Fibroblast of lung (primary cell): Measurements from ENCODE around the gene GPRIN2. TPM values are rescaled to one million over a fixed set of nuclear protein-coding genes. Genes with fewer than 3 reads are reported as not detected.

Source experiments
- DNase-seq, 2 donors: peaks; one replicate each; pipeline versions ENCODE4 v3.0.0 to v3.0.0-alpha.2; 2010; ENCODE audit warnings: low read depth in 2 of 2
- H2AFZ ChIP-seq: 2 replicates; pipeline ENCODE4 v1.5.1; 2012; ENCODE audit warnings: low read length, control low read depth, inconsistent platforms
- H3K27ac ChIP-seq: 2 replicates; pipeline ENCODE4 v1.5.1; 2011; ENCODE audit warnings: low read length, control low read depth; ENCODE audit not compliant: insufficient read depth
- H3K27me3 ChIP-seq: 2 replicates; pipeline ENCODE4 v1.5.1; 2011; ENCODE audit warnings: mild to moderate bottlenecking, low read length; ENCODE audit not compliant: control insufficient read depth, insufficient read depth
- H3K36me3 ChIP-seq: 2 replicates; pipeline ENCODE4 v1.5.1; 2011; ENCODE audit warnings: low read length; ENCODE audit not compliant: control insufficient read depth, insufficient read depth
- H3K4me1 ChIP-seq: 2 replicates; pipeline ENCODE4 v1.5.1; 2011; ENCODE audit warnings: low read length; ENCODE audit not compliant: control insufficient read depth, insufficient read depth; ENCODE audit errors: extremely low read depth
- H3K4me2 ChIP-seq: 2 replicates; pipeline ENCODE4 v1.5.1; 2011; ENCODE audit warnings: low read length, control low read depth; ENCODE audit not compliant: insufficient read depth; ENCODE audit errors: extremely low read depth
- H3K4me3 ChIP-seq, 4 experiments: fragments of 200-600 bp in 1 of 4; sonication (generic) in 1 of 4; replicated peaks in 1 of 4; 2 replicates each; pipeline ENCODE4 v1.5.1; 2011 to 2016; ENCODE audit warnings: low read length in 4 of 4, low read depth in 3 of 4, mild to moderate bottlenecking in 3 of 4, control low read depth in 2 of 4, inconsistent platforms in 1 of 4, mixed read lengths in 1 of 4; ENCODE audit not compliant: insufficient read depth in 1 of 4; ENCODE audit errors: control extremely low read depth in 1 of 4
- H3K79me2 ChIP-seq: 2 replicates; pipeline ENCODE4 v1.5.1; 2012; ENCODE audit warnings: mild to moderate bottlenecking, low read length, inconsistent platforms; ENCODE audit not compliant: control insufficient read depth, insufficient read depth
- H3K9ac ChIP-seq: 2 replicates; pipeline ENCODE4 v1.5.1; 2011; ENCODE audit warnings: mild to moderate bottlenecking, low read length, control low read depth; ENCODE audit not compliant: insufficient read depth
- H3K9me3 ChIP-seq: 2 replicates; pipeline ENCODE4 v1.5.1; 2012; ENCODE audit warnings: low read depth, low read length; ENCODE audit not compliant: control insufficient read depth, insufficient read depth
- H4K20me1 ChIP-seq: 2 replicates; pipeline ENCODE4 v1.5.1; 2011; ENCODE audit warnings: low read length; ENCODE audit not compliant: control insufficient read depth, insufficient read depth; ENCODE audit errors: extremely low read depth
- EZH2 ChIP-seq: IDR thresholded peaks from 2 replicates; pipeline ENCODE4 v1.5.1; 2012; ENCODE audit warnings: low read length, control low read depth, mild to moderate bottlenecking; ENCODE audit errors: missing control alignments
- polyA plus RNA-seq, 2 donors: library from polyadenylated mRNA; depleted of rRNA in 1 of 2; stranded (reverse) in 1 of 2; unstranded in 1 of 2; fragments of >200 nt; gene quantifications; 2 replicates each; pipeline ENCODE4 v1.2.1, GENCODE V29; 2011 to 2012; ENCODE audit warnings: missing spikeins in 1 of 2
- total RNA-seq: library from RNA; depleted of rRNA; stranded (reverse); fragments of >200 nt; gene quantifications from 2 replicates; pipeline ENCODE4 v1.2.1, GENCODE V29; 2014
- TF ChIP-seq, protein P1 (sequence below), 2 donors: IDR thresholded peaks in 1 of 2; conservative IDR thresholded peaks in 1 of 2; 1 replicate in 1 of 2; 2 replicates in 1 of 2; pipeline ENCODE4 v1.5.1; 2011 to 2012; ENCODE audit warnings: low read length in 2 of 2, control low read depth in 1 of 2, inconsistent platforms in 1 of 2, low read depth in 1 of 2, mild to moderate bottlenecking in 1 of 2

The GPRIN2 gene
- total and polyA plus RNA-seq, 2 donors (not counting 1 experiment from before 2014, with no cell fraction given) = not detected

DNA sequence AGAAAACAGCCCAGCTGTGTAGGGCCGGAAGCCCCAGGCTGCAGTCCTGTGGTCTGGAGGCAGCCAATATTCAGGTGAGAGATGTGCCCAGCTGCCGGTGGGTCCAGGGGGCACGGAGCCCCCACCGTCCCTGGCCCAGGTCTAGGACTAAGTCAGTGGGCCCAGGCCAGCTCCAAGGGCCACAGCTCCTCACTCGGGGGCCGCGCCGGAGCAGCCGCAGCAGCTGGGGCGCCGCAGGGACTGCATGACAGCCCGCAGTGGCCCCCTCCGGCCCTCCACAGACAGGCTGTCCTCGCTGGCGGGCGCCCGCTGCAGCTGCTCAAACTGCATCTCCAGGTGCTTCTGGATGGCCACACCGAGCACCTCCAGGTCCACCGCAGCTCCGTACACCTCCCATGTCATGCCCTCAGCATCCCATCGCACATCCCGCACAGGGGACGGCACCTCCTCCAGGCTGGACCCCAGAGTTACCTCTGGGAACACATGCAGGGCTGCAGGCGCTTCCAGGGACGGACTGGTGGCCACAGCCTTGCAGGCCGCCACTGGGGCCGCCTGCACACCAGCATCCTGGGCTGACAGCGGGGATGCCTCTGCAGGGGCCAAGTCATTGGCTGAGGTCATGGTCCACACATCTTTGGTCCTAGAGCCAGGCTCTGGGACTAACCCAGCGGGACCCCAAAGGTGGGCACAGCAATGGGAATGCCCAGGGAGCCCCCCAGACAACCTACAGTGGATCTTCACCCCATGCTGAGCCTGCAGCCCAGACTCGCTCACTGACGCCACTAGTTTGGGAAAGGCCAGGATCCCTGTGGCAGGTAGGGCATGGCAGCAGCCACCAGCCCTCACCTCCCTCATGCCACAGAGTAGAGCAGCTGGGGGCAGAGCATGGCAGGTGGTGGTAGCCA, 7.0 kb downstream of the GPRIN2 start:
- Histone ChIP-seq H3K4me1 (no peaks in the 10 kb centered on the region), H3K27me3 (peaks cover 26% of the 10 kb centered on the region), H2AFZ (no peak overlapping the region), H3K27ac (no peak overlapping the region), H4K20me1 (no peaks in the 10 kb centered on the region), H3K36me3 (no peaks in the 10 kb centered on the region), H3K9ac (no peak overlapping the region), H3K4me2 (no peak overlapping the region), H3K79me2 (no peaks in the 10 kb centered on the region), H3K9me3 (no peaks in the 10 kb centered on the region), H3K4me3 (no peak overlapping the region)
- no peak for DNase-seq
- no peak for TF ChIP-seq EZH2
- TF ChIP-seq, protein P1, sequence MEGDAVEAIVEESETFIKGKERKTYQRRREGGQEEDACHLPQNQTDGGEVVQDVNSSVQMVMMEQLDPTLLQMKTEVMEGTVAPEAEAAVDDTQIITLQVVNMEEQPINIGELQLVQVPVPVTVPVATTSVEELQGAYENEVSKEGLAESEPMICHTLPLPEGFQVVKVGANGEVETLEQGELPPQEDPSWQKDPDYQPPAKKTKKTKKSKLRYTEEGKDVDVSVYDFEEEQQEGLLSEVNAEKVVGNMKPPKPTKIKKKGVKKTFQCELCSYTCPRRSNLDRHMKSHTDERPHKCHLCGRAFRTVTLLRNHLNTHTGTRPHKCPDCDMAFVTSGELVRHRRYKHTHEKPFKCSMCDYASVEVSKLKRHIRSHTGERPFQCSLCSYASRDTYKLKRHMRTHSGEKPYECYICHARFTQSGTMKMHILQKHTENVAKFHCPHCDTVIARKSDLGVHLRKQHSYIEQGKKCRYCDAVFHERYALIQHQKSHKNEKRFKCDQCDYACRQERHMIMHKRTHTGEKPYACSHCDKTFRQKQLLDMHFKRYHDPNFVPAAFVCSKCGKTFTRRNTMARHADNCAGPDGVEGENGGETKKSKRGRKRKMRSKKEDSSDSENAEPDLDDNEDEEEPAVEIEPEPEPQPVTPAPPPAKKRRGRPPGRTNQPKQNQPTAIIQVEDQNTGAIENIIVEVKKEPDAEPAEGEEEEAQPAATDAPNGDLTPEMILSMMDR (conservative IDR thresholded peaks at IDR 0.05 in 1 of 2, IDR thresholded peaks at IDR 0.05 in 1 of 2; ENCODE audit: low read depth in 1 of 2, low read length in 2 of 2) = no peak

DNA sequence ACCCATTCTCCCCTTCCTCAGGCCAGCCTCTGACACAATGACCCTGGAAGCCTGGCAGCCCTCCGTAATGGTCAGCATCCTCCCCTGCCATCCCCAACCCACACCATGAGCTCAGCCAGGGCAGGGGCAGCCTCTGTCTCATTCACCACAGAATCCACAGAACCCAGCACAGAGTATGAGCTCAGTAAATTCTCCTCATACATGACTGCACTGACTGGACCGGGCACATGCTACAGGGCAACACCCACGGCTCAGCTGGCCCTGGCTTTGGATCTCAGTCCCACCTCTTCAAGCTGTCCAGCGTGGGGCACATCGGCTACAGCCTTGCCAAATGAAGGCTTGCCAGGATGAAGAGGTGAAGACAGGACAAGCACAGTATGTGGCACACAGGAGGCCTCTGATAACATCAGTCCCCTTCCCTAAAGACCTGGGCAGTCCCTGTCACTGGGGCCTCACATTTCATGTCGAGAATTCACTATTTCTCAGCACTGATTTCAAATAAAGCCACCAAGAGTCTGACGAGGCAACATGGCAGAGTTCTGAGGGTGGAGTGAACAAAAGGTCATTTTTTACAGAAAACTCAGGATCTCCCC, 7.9 kb downstream of the GPRIN2 start:
- no peak overlapping the region for H3K4me3 ChIP-seq
- H3K27me3 ChIP-seq = peaks cover 20% of the 10 kb centered on the region
- H3K9ac ChIP-seq = no peak overlapping the region
- H4K20me1 ChIP-seq = no peaks in the 10 kb centered on the region
- H3K36me3 ChIP-seq = no peaks in the 10 kb centered on the region
- H3K9me3 ChIP-seq = no peaks in the 10 kb centered on the region
- DNase-seq = peak in 1 of 2 donors; percentile 38
- H3K4me1 ChIP-seq = no peaks in the 10 kb centered on the region
- H2AFZ ChIP-seq = no peak overlapping the region
- no peaks in the 10 kb centered on the region for H3K79me2 ChIP-seq
- H3K4me2 ChIP-seq = no peak overlapping the region
- H3K27ac ChIP-seq = no peak overlapping the region
- no peak for TF ChIP-seq EZH2
- TF ChIP-seq, protein P1 (conservative IDR thresholded peaks at IDR 0.05 in 1 of 2, IDR thresholded peaks at IDR 0.05 in 1 of 2; ENCODE audit: low read depth in 1 of 2, low read length in 2 of 2) = no peak
